ENCODE results near the gene FHDC1.
A peak's percentile ranks its signal among the peaks of the same experiment; 100 is the strongest.

The FHDC1 gene

DNA sequence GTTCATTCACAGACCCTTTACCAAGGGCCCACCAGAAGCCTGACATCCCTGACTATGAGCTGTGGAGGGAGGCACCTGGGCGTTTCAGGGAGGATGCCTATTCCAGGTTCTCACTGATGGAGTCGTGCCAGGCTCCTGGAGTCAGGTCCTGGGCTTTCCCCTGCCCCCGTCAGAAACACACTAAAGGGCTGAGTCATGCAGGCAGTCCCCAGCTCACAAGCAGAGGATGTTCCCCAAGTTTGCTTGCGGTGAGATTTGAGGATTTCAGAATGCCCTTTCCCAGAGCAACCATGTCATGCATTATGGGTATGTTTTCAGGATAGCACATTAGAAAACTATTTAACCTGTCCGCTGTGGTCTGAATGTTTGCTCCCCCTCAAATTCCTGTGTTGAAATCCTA is 45.2 kb downstream of the FHDC1 start:
- H3K4me3 ChIP-seq (ENCODE audit: low read length), result no peak overlapping the region
- no peak overlapping the region for H2BK5ac ChIP-seq (ENCODE audit: low read length)
- H2BK120ac ChIP-seq (ENCODE audit: low read depth, low read length), result no peak overlapping the region
- no peaks in the 10 kb centered on the region for H3K79me1 ChIP-seq (ENCODE audit: low read length)
- no peak overlapping the region for H3K4ac ChIP-seq (ENCODE audit: low read depth, low read length)
- no peaks in the 10 kb centered on the region for H3K79me2 ChIP-seq (ENCODE audit: control insufficient read depth, insufficient read depth, low read length)
- H3K36me3 ChIP-seq (ENCODE audit: control insufficient read depth, insufficient read depth, low read length), result no peaks in the 10 kb centered on the region
- no peaks in the 10 kb centered on the region for H3K27me3 ChIP-seq (ENCODE audit: insufficient read depth, low read length, poor library complexity)
- no peak overlapping the region for H4K5ac ChIP-seq (ENCODE audit: low read length)
- no peak overlapping the region for H3K4me2 ChIP-seq (ENCODE audit: low read length)
- H4K8ac ChIP-seq (ENCODE audit: low read depth, low read length), result no peak overlapping the region
- H3K18ac ChIP-seq (ENCODE audit: low read length), result no peak overlapping the region
- H3K27ac ChIP-seq (ENCODE audit: low read depth, low read length), result no peak overlapping the region
- H3K9ac ChIP-seq (ENCODE audit: low read length), result no peak overlapping the region
- H2AK5ac ChIP-seq (ENCODE audit: low read length), result no peak overlapping the region
- no peak overlapping the region for H3K23ac ChIP-seq (ENCODE audit: low read length)
- WGBS (ENCODE audit: extremely low coverage, insufficient coverage, low lambda C conversion rate), result no CpG with 5 or more reads among the region's 5 CpGs
- H2BK15ac ChIP-seq (replicated peaks; ENCODE audit: low read depth), result no peak overlapping the region
- H3K56ac ChIP-seq (ENCODE audit: low read length), result no peak overlapping the region
- H3K4me1 ChIP-seq (ENCODE audit: control insufficient read depth, low read depth, low read length), result peaks cover 4% of the 10 kb centered on the region
- DNase-seq, result no peak

DNA sequence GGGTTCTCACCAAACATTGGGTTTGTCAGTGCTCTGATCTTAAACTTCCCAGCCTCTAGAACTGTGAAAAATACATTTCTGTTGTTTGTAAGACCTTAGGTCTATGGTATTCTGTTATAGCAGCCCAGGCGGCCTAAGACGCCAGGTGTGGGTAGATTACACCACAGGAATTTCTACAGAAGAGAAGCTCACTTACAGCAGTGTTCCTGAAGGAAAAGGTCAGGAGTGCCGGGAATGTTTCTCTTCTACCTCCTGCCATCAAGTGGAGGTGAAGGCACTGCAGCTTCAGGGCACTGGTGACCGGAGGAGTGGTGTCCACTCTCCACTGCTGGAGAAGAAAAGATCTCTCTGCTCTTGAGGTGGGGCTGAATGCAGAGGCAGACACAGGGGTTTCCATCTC is 45.7 kb downstream of the FHDC1 start:
- Histone ChIP-seq H3K56ac (ENCODE audit: low read length) (no peak overlapping the region), H4K8ac (ENCODE audit: low read depth, low read length) (no peak overlapping the region), H3K4me2 (ENCODE audit: low read length) (no peak overlapping the region), H2BK15ac (replicated peaks; ENCODE audit: low read depth) (no peak overlapping the region), H3K4me3 (ENCODE audit: low read length) (no peak overlapping the region), H3K9ac (ENCODE audit: low read length) (no peak overlapping the region), H2BK120ac (ENCODE audit: low read depth, low read length) (no peak overlapping the region), H3K79me1 (ENCODE audit: low read length) (no peaks in the 10 kb centered on the region), H3K36me3 (ENCODE audit: control insufficient read depth, insufficient read depth, low read length) (no peaks in the 10 kb centered on the region), H3K4ac (ENCODE audit: low read depth, low read length) (no peak overlapping the region), H2AK5ac (ENCODE audit: low read length) (no peak overlapping the region), H4K5ac (ENCODE audit: low read length) (no peak overlapping the region), H3K23ac (ENCODE audit: low read length) (no peak overlapping the region), H3K18ac (ENCODE audit: low read length) (no peak overlapping the region), H3K79me2 (ENCODE audit: control insufficient read depth, insufficient read depth, low read length) (no peaks in the 10 kb centered on the region), H3K4me1 (ENCODE audit: control insufficient read depth, low read depth, low read length) (peaks cover 4% of the 10 kb centered on the region), H3K27me3 (ENCODE audit: insufficient read depth, low read length, poor library complexity) (no peaks in the 10 kb centered on the region), H3K27ac (ENCODE audit: low read depth, low read length) (no peak overlapping the region), H2BK5ac (ENCODE audit: low read length) (no peak overlapping the region)
- WGBS (ENCODE audit: extremely low coverage, insufficient coverage, low lambda C conversion rate), result no CpG with 5 or more reads among the region's 4 CpGs
- DNase-seq, result no peak

DNA sequence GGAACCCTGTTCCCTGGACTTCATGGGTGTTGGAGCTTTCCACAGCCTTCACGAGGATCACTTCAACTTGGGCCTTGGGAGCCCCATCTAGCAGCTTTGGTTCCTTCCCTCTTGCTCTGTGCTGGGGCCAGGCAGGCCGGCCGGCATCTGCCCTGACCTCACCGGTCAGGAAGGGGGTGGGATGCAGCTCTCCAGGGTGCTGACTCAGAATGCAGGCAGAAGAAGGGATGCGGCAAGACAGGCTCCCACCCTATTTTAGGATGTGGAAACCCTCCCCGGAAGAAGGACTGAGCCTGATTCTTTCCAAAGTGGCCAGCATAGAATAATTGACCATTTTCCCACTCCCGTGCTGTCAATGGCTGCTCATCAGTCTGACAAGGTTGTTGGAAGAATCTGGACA is 47.1 kb downstream of the FHDC1 start:
- Histone ChIP-seq H3K56ac (ENCODE audit: low read length) (no peak overlapping the region), H3K79me2 (ENCODE audit: control insufficient read depth, insufficient read depth, low read length) (no peaks in the 10 kb centered on the region), H3K23ac (ENCODE audit: low read length) (no peak overlapping the region), H2BK120ac (ENCODE audit: low read depth, low read length) (no peak overlapping the region), H3K4ac (ENCODE audit: low read depth, low read length) (no peak overlapping the region), H3K79me1 (ENCODE audit: low read length) (no peaks in the 10 kb centered on the region), H3K4me1 (ENCODE audit: control insufficient read depth, low read depth, low read length) (peaks cover 4% of the 10 kb centered on the region), H4K8ac (ENCODE audit: low read depth, low read length) (no peak overlapping the region), H4K5ac (ENCODE audit: low read length) (no peak overlapping the region), H3K9ac (ENCODE audit: low read length) (no peak overlapping the region), H2AK5ac (ENCODE audit: low read length) (no peak overlapping the region), H3K36me3 (ENCODE audit: control insufficient read depth, insufficient read depth, low read length) (no peaks in the 10 kb centered on the region), H3K27ac (ENCODE audit: low read depth, low read length) (no peak overlapping the region), H3K4me3 (ENCODE audit: low read length) (no peak overlapping the region), H3K27me3 (ENCODE audit: insufficient read depth, low read length, poor library complexity) (no peaks in the 10 kb centered on the region), H2BK15ac (replicated peaks; ENCODE audit: low read depth) (no peak overlapping the region), H2BK5ac (ENCODE audit: low read length) (no peak overlapping the region), H3K18ac (ENCODE audit: low read length) (no peak overlapping the region), H3K4me2 (ENCODE audit: low read length) (no peak overlapping the region)
- DNase-seq, result peak; percentile 71
- WGBS (ENCODE audit: extremely low coverage, insufficient coverage, low lambda C conversion rate), result no CpG with 5 or more reads among the region's 7 CpGs

DNA sequence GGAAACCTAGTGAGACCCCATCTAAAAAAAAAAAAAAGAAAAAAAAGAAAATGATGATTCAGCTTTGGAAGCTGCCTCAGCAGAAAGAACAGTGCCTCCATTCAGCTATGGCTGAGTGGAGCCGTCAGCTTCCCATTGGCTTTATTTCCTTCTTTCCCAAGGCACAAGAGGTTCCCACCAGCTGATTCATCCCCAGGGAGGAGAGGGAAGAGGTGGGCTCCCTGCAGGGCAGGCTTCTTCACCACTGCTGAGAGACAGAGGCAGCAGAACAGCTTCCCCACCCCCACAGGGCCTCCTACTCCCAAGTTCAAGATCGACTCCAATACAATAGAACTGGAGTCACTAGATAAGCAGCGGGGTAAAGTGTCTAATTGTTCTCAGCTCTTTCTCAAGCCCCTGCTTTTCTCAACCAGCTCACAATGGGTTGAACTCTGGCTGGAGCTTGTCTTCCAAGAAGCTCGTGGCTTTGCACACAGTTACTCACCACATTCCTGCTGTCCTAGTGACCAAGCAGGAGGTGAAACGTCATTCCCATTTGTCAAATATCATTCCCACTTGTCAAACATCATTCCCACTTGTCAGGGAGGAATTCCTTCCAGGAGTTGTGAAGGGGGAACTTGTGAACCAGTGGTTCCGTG is 47.8 kb downstream of the FHDC1 start:
- Histone ChIP-seq H4K8ac (ENCODE audit: low read depth, low read length) (no peak overlapping the region), H3K23ac (ENCODE audit: low read length) (no peak overlapping the region), H3K4me1 (ENCODE audit: control insufficient read depth, low read depth, low read length) (peaks cover 4% of the 10 kb centered on the region), H3K36me3 (ENCODE audit: control insufficient read depth, insufficient read depth, low read length) (no peaks in the 10 kb centered on the region), H4K5ac (ENCODE audit: low read length) (no peak overlapping the region), H3K79me1 (ENCODE audit: low read length) (no peaks in the 10 kb centered on the region), H3K18ac (ENCODE audit: low read length) (no peak overlapping the region), H2BK15ac (replicated peaks; ENCODE audit: low read depth) (no peak overlapping the region), H3K27me3 (ENCODE audit: insufficient read depth, low read length, poor library complexity) (no peaks in the 10 kb centered on the region), H3K9ac (ENCODE audit: low read length) (no peak overlapping the region), H2BK120ac (ENCODE audit: low read depth, low read length) (no peak overlapping the region), H2BK5ac (ENCODE audit: low read length) (no peak overlapping the region), H3K56ac (ENCODE audit: low read length) (no peak overlapping the region), H3K4me2 (ENCODE audit: low read length) (no peak overlapping the region), H3K4me3 (ENCODE audit: low read length) (no peak overlapping the region), H3K79me2 (ENCODE audit: control insufficient read depth, insufficient read depth, low read length) (no peaks in the 10 kb centered on the region), H3K4ac (ENCODE audit: low read depth, low read length) (no peak overlapping the region), H3K27ac (ENCODE audit: low read depth, low read length) (no peak overlapping the region), H2AK5ac (ENCODE audit: low read length) (no peak overlapping the region)
- WGBS (ENCODE audit: extremely low coverage, insufficient coverage, low lambda C conversion rate), result no CpG with 5 or more reads among the region's 6 CpGs
- peak; percentile 70 for DNase-seq

DNA sequence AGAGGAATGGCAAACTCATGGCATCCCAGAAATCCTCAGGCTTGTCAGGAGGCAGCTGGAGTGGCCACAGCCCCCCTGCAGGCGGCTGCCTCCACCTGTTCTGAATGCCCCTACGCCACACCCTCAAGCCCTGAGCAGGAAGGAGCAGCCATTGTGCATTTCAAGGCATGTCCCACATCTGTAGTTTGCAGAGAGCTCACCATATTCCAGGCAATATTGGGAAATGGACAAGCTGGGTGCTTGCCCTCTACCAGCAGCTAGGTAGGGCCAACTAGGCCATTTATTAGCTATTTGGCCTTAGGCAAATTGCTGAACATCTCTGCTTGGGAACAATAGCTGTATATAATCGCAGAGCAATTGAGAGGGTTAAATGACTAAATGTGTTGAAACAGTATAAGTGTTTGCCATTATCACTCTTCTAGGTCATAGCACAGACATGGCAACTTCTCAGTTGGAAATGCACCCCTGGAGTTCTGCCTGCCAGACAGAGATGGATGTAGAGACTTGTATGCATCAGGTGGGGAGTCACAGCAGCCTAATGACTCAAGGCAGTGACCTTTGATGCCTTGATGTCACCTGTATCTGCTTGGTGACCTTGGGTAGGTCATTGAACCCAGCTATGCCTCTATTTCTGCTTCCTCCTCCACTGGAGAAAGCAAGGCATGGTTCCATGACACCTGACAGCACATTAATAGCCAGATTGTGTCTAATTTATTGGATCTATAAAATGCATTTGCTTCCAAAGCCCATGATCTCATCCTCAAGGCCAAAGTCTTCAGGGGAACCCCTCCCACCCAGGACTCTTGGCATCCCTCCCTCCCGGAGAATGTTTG is 52.8 kb downstream of the FHDC1 start:
- Histone ChIP-seq H3K9ac (ENCODE audit: low read length) (no peak overlapping the region), H2AK5ac (ENCODE audit: low read length) (no peak overlapping the region), H3K79me2 (ENCODE audit: control insufficient read depth, insufficient read depth, low read length) (no peaks in the 10 kb centered on the region), H2BK5ac (ENCODE audit: low read length) (no peak overlapping the region), H3K4me3 (ENCODE audit: low read length) (no peak overlapping the region), H3K23ac (ENCODE audit: low read length) (no peak overlapping the region), H3K27me3 (ENCODE audit: insufficient read depth, low read length, poor library complexity) (no peaks in the 10 kb centered on the region), H3K4me2 (ENCODE audit: low read length) (no peak overlapping the region), H3K56ac (ENCODE audit: low read length) (no peak overlapping the region), H2BK15ac (replicated peaks; ENCODE audit: low read depth) (no peak overlapping the region), H4K5ac (ENCODE audit: low read length) (no peak overlapping the region), H3K4me1 (ENCODE audit: control insufficient read depth, low read depth, low read length) (peaks cover 4% of the 10 kb centered on the region), H3K18ac (ENCODE audit: low read length) (no peak overlapping the region), H3K4ac (ENCODE audit: low read depth, low read length) (no peak overlapping the region), H3K27ac (ENCODE audit: low read depth, low read length) (no peak overlapping the region), H3K79me1 (ENCODE audit: low read length) (no peaks in the 10 kb centered on the region), H3K36me3 (ENCODE audit: control insufficient read depth, insufficient read depth, low read length) (no peaks in the 10 kb centered on the region), H2BK120ac (ENCODE audit: low read depth, low read length) (no peak overlapping the region), H4K8ac (ENCODE audit: low read depth, low read length) (no peak overlapping the region)
- WGBS (ENCODE audit: extremely low coverage, insufficient coverage, low lambda C conversion rate), result no CpG with 5 or more reads among the region's 4 CpGs
- DNase-seq, result no peak
